ENCODE data around the gene ANAPC2. TPM values are rescaled to one million over a fixed set of nuclear protein-coding genes. Genes with fewer than 3 reads are reported as not detected.

ANAPC2 gene
- total RNA-seq, 1 donor = 32.9 TPM

GRCh38 chr9:137195525-137196220, 7.3 kb upstream of the ANAPC2 start:
- Histone ChIP-seq H3K27me3 (ENCODE audit: insufficient read depth, low read length) (no peaks in the 10 kb centered on the region), H3K27ac (ENCODE audit: low read depth, low read length) (no peak overlapping the region), H3K4me1 (ENCODE audit: insufficient read depth, low read length) (peaks cover 14% of the 10 kb centered on the region), H3K9me3 (ENCODE audit: low read depth, low read length) (no peaks in the 10 kb centered on the region), H2AFZ (ENCODE audit: low read length) (no peak overlapping the region), H3K4me3 (ENCODE audit: insufficient read depth, low read length) (no peak overlapping the region), H4K20me1 (ENCODE audit: insufficient read depth, low read length) (peaks cover 34% of the 10 kb centered on the region), H3K36me3 (ENCODE audit: insufficient read depth, low read length) (peaks cover 9% of the 10 kb centered on the region), H3K4me2 (ENCODE audit: insufficient read depth, low read length) (no peak overlapping the region), H3K79me2 (ENCODE audit: insufficient read depth, low read length) (peaks cover 78% of the 10 kb centered on the region)
- TF ChIP-seq, protein P1, sequence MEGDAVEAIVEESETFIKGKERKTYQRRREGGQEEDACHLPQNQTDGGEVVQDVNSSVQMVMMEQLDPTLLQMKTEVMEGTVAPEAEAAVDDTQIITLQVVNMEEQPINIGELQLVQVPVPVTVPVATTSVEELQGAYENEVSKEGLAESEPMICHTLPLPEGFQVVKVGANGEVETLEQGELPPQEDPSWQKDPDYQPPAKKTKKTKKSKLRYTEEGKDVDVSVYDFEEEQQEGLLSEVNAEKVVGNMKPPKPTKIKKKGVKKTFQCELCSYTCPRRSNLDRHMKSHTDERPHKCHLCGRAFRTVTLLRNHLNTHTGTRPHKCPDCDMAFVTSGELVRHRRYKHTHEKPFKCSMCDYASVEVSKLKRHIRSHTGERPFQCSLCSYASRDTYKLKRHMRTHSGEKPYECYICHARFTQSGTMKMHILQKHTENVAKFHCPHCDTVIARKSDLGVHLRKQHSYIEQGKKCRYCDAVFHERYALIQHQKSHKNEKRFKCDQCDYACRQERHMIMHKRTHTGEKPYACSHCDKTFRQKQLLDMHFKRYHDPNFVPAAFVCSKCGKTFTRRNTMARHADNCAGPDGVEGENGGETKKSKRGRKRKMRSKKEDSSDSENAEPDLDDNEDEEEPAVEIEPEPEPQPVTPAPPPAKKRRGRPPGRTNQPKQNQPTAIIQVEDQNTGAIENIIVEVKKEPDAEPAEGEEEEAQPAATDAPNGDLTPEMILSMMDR (IDR thresholded peaks at IDR 0.05; ENCODE audit: extremely low read depth, low read depth, low read length) = no peak
- no peak for DNase-seq (ENCODE audit: insufficient read length, low spot score, missing footprints)

DNA sequence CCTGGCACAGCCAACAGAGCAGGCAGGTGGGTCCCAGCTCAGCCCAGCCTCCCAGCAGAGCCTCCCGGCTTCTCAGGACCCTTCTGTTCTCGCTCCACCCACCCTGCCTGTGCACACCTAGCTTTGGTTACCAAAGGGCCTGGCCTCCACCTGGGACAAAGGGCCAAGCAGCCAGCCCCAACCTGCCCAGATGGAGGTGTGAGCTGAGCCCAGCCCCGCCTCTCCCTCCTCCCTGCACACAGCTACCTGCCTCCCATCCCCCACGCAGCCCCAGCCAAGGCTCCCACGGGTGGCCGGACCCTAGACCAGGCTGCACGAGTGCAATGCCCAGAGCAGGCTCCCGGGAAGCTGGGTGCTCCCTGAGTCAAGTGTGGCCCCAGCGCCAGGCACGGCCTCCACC, 6.5 kb upstream of the ANAPC2 start:
- Histone ChIP-seq H3K79me2 (ENCODE audit: insufficient read depth, low read length) (peaks cover 85% of the 10 kb centered on the region), H3K36me3 (ENCODE audit: insufficient read depth, low read length) (peaks cover 13% of the 10 kb centered on the region)
- TF ChIP-seq, protein P1 (IDR thresholded peaks at IDR 0.05; ENCODE audit: extremely low read depth, low read depth, low read length) = no peak

GRCh38 chr9:137194388-137194787, 6.0 kb upstream of the ANAPC2 start:
- Histone ChIP-seq H3K79me2 (ENCODE audit: insufficient read depth, low read length) (peaks cover 89% of the 10 kb centered on the region), H3K9me3 (ENCODE audit: low read depth, low read length) (no peaks in the 10 kb centered on the region), H2AFZ (ENCODE audit: low read length) (no peak overlapping the region), H4K20me1 (ENCODE audit: insufficient read depth, low read length) (peaks cover 42% of the 10 kb centered on the region), H3K4me1 (ENCODE audit: insufficient read depth, low read length) (peaks cover 20% of the 10 kb centered on the region), H3K4me2 (ENCODE audit: insufficient read depth, low read length) (no peak overlapping the region), H3K36me3 (ENCODE audit: insufficient read depth, low read length) (peaks cover 14% of the 10 kb centered on the region), H3K27me3 (ENCODE audit: insufficient read depth, low read length) (no peaks in the 10 kb centered on the region), H3K4me3 (ENCODE audit: insufficient read depth, low read length) (no peak overlapping the region), H3K27ac (ENCODE audit: low read depth, low read length) (no peak overlapping the region)
- no peak for DNase-seq (ENCODE audit: insufficient read length, low spot score, missing footprints)
- TF ChIP-seq, protein P1 (IDR thresholded peaks at IDR 0.05; ENCODE audit: extremely low read depth, low read depth, low read length) = no peak

More for the DNA sequence above, 6.5 kb upstream of the ANAPC2 start:
- H3K27ac ChIP-seq (ENCODE audit: low read depth, low read length) = no peak overlapping the region
- peaks cover 37% of the 10 kb centered on the region for H4K20me1 ChIP-seq (ENCODE audit: insufficient read depth, low read length)
- no peak overlapping the region for H2AFZ ChIP-seq (ENCODE audit: low read length)
- H3K9me3 ChIP-seq (ENCODE audit: low read depth, low read length) = no peaks in the 10 kb centered on the region
- H3K4me3 ChIP-seq (ENCODE audit: insufficient read depth, low read length) = no peak overlapping the region
- H3K4me2 ChIP-seq (ENCODE audit: insufficient read depth, low read length) = no peak overlapping the region
- DNase-seq (ENCODE audit: insufficient read length, low spot score, missing footprints) = no peak
- H3K27me3 ChIP-seq (ENCODE audit: insufficient read depth, low read length) = no peaks in the 10 kb centered on the region
- peaks cover 16% of the 10 kb centered on the region for H3K4me1 ChIP-seq (ENCODE audit: insufficient read depth, low read length)

GRCh38 chr9:137193771-137194170, 5.4 kb upstream of the ANAPC2 start:
- Histone ChIP-seq H3K27ac (ENCODE audit: low read depth, low read length) (no peak overlapping the region), H3K4me3 (ENCODE audit: insufficient read depth, low read length) (no peak overlapping the region), H2AFZ (ENCODE audit: low read length) (no peak overlapping the region), H3K9me3 (ENCODE audit: low read depth, low read length) (no peaks in the 10 kb centered on the region), H3K4me2 (ENCODE audit: insufficient read depth, low read length) (no peak overlapping the region), H3K79me2 (ENCODE audit: insufficient read depth, low read length) (peaks cover 84% of the 10 kb centered on the region), H3K27me3 (ENCODE audit: insufficient read depth, low read length) (no peaks in the 10 kb centered on the region), H3K4me1 (ENCODE audit: insufficient read depth, low read length) (peaks cover 17% of the 10 kb centered on the region), H4K20me1 (ENCODE audit: insufficient read depth, low read length) (peaks cover 42% of the 10 kb centered on the region), H3K36me3 (ENCODE audit: insufficient read depth, low read length) (peaks cover 14% of the 10 kb centered on the region)
- DNase-seq (ENCODE audit: insufficient read length, low spot score, missing footprints) = no peak
- TF ChIP-seq, protein P1 (IDR thresholded peaks at IDR 0.05; ENCODE audit: extremely low read depth, low read depth, low read length) = no peak

Measured in osteoblast (primary cell).